ENCODE data around the gene PPOX. TPM values are rescaled to one million over a fixed set of nuclear protein-coding genes. Genes with fewer than 3 reads are reported as not detected.

Gene PPOX
- total RNA-seq, 2 donors from 2014 or later = 18.2 to 33.6 TPM

DNA sequence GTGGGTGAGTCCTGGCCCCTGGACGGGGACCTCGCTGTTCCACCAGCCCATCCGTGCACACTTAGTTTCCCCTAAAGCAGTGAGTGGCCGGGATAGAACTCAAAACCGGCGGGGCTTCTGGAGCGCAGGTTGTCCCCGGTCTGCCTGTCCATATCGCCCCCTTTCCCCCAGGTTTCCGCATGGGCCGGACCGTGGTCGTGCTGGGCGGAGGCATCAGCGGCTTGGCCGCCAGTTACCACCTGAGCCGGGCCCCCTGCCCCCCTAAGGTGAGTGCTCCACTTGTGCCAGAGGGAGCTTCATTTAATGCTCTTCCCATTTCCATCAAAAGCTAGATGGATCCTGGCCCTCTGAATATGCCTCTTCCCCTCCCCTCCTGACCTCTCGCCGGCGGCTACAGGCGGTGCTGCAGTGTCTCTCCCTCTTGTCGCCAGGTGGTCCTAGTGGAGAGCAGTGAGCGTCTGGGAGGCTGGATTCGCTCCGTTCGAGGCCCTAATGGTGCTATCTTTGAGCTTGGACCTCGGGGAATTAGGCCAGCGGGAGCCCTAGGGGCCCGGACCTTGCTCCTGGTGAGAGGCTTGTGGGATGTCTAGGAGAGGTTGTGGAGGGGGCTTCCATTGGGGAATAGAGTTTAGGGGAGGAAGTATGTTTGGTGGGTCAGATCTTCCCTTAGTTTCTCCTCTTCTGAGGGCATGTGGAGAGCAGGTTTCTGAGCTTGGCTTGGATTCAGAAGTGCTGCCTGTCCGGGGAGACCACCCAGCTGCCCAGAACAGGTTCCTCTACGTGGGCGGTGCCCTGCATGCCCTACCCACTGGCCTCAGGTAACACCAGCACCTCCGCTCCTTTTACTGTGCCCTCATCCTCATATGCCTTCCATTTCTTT, 683 bp downstream of the PPOX start:
- H3K9me3 ChIP-seq = no peaks in the 10 kb centered on the region
- H3K27me3 ChIP-seq (replicated peaks; ENCODE audit: insufficient read depth) = no peaks in the 10 kb centered on the region
- no peak for TF ChIP-seq CTCF (IDR thresholded peaks at IDR 0.05)
- DNase-seq (ENCODE audit: low spot score) (no peak), ATAC-seq (ENCODE audit: insufficient number of reproducible peaks, low FRiP score, low read depth) (no peak)
- peak overlapping the region; percentile 75 for H3K4me3 ChIP-seq
- peaks cover 20% of the 10 kb centered on the region for H3K36me3 ChIP-seq
- H3K4me1 ChIP-seq (ENCODE audit: control insufficient read depth in 1 of 2, low read depth in 2 of 2) = peaks cover 13 to 24% of the 10 kb centered on the region in 2 donors
- H3K27ac ChIP-seq = peak overlapping the region; percentile 89

GRCh38 chr1:161168906-161169305, 2.7 kb downstream of the PPOX start:
- Histone ChIP-seq H3K4me1 (ENCODE audit: control insufficient read depth in 1 of 2, low read depth in 2 of 2) (peaks cover 16 to 35% of the 10 kb centered on the region in 2 donors), H3K27ac (no peak overlapping the region), H3K36me3 (peaks cover 32% of the 10 kb centered on the region), H3K9me3 (no peaks in the 10 kb centered on the region), H3K27me3 (replicated peaks; ENCODE audit: insufficient read depth) (no peaks in the 10 kb centered on the region), H3K4me3 (no peak overlapping the region)
- ATAC-seq (ENCODE audit: insufficient number of reproducible peaks, low FRiP score, low read depth) = no peak
- DNase-seq (ENCODE audit: low spot score) = no peak
- TF ChIP-seq CTCF (IDR thresholded peaks at IDR 0.05) = no peak

- TF ChIP-seq CTCF (IDR thresholded peaks at IDR 0.05) = no peak
- ATAC-seq (ENCODE audit: insufficient number of reproducible peaks, low FRiP score, low read depth) = no peak
- no peaks in the 10 kb centered on the region for H3K27me3 ChIP-seq (replicated peaks; ENCODE audit: insufficient read depth)
- H3K4me3 ChIP-seq = no peak overlapping the region
- H3K4me1 ChIP-seq (ENCODE audit: control insufficient read depth in 1 of 2, low read depth in 2 of 2) = peaks cover 11 to 35% of the 10 kb centered on the region in 2 donors
- H3K9me3 ChIP-seq = no peaks in the 10 kb centered on the region
- peaks cover 34% of the 10 kb centered on the region for H3K36me3 ChIP-seq
- no peak for DNase-seq (ENCODE audit: low spot score)
- no peak overlapping the region for H3K27ac ChIP-seq
Measured at GRCh38 chr1:161171191-161171590, 5.0 kb downstream of the PPOX start.

GRCh38 chr1:161171696-161172095, 5.5 kb downstream of the PPOX start:
- ATAC-seq (ENCODE audit: insufficient number of reproducible peaks, low FRiP score, low read depth) (no peak), DNase-seq (ENCODE audit: low spot score) (no peak)
- Histone ChIP-seq H3K4me1 (ENCODE audit: control insufficient read depth in 1 of 2, low read depth in 2 of 2) (peaks cover 14 to 39% of the 10 kb centered on the region in 2 donors), H3K4me3 (no peak overlapping the region), H3K27ac (no peak overlapping the region), H3K9me3 (no peaks in the 10 kb centered on the region), H3K36me3 (peaks cover 34% of the 10 kb centered on the region), H3K27me3 (replicated peaks; ENCODE audit: insufficient read depth) (no peaks in the 10 kb centered on the region)
- no peak for TF ChIP-seq CTCF (IDR thresholded peaks at IDR 0.05)

GRCh38 chr1:161172349-161172748, 6.1 kb downstream of the PPOX start:
- no peak for ATAC-seq (ENCODE audit: insufficient number of reproducible peaks, low FRiP score, low read depth)
- Histone ChIP-seq H3K4me1 (ENCODE audit: control insufficient read depth in 1 of 2, low read depth in 2 of 2) (peaks cover 8 to 33% of the 10 kb centered on the region in 2 donors), H3K36me3 (peaks cover 34% of the 10 kb centered on the region), H3K9me3 (no peaks in the 10 kb centered on the region), H3K4me3 (no peak overlapping the region), H3K27ac (peak overlapping the region in 1 of 2 donors; percentile 6), H3K27me3 (replicated peaks; ENCODE audit: insufficient read depth) (no peaks in the 10 kb centered on the region)
- DNase-seq (ENCODE audit: low spot score) = no peak
- TF ChIP-seq CTCF (IDR thresholded peaks at IDR 0.05) = no peak

Data from thoracic aorta (tissue), 2 donors.